Suprapubic skin (tissue), 4 donors: ENCODE measurements around the gene C8B. TPM values are rescaled to one million over a fixed set of nuclear protein-coding genes. Genes with fewer than 3 reads are reported as not detected.

ENCODE experiments used
- DNase-seq, 2 donors: peaks; one replicate each; pipeline ENCODE4 v3.0.0-alpha.2; 2019; ENCODE audit warnings: low spot score in 2 of 2
- H3K27ac ChIP-seq: fragments of 200-600 bp; sonication (generic); one replicate; pipeline ENCODE4 v1.5.1; 2019
- H3K27me3 ChIP-seq: fragments of 200-600 bp; sonication (generic); one replicate; pipeline ENCODE4 v1.5.1; 2019
- H3K36me3 ChIP-seq: fragments of 200-600 bp; sonication (generic); one replicate; pipeline ENCODE4 v1.5.1; 2019
- H3K4me1 ChIP-seq: fragments of 200-600 bp; sonication (generic); one replicate; pipeline ENCODE4 v1.5.1; 2019
- H3K4me3 ChIP-seq: fragments of 200-600 bp; sonication (generic); one replicate; pipeline ENCODE4 v1.5.1; 2019; ENCODE audit warnings: mild to moderate bottlenecking
- H3K9me3 ChIP-seq: fragments of 200-600 bp; sonication (generic); one replicate; pipeline ENCODE4 v1.5.1; 2019
- CTCF ChIP-seq, 2 donors: fragments of 200-600 bp in 1 of 2; fragments of 450-650 bp in 1 of 2; sonication (generic) in 1 of 2; IDR thresholded peaks; one replicate each; pipeline ENCODE4 v1.5.1; 2016 to 2019; ENCODE audit warnings: antibody characterized with exemption in 2 of 2, mild to moderate bottlenecking in 1 of 2, moderate library complexity in 1 of 2
- EP300 ChIP-seq: sonication (generic); formaldehyde crosslinking; IDR thresholded peaks from one replicate; pipeline ENCODE4 v1.6.1; 2017; ENCODE audit warnings: antibody characterized with exemption
- POLR2A ChIP-seq, 2 donors: fragments of 450-650 bp; IDR thresholded peaks; one replicate each; pipeline ENCODE4 v1.6.1; 2017; ENCODE audit warnings: antibody characterized with exemption in 2 of 2, mild to moderate bottlenecking in 2 of 2, moderate library complexity in 2 of 2
- POLR2AphosphoS5 ChIP-seq, 3 donors: sonication (generic); formaldehyde crosslinking; IDR thresholded peaks; one replicate each; pipeline ENCODE4 v1.6.1; 2017; ENCODE audit warnings: antibody characterized with exemption in 3 of 3
- WGBS: methylation state at CpG from one replicate; pipeline ENCODE4 v1.1.5; 2018; 5-methylcytosine and 5-hydroxymethylcytosine counted together
- total RNA-seq, 4 donors: library from RNA; depleted of rRNA; stranded (reverse); fragments of >200 nt; gene quantifications; one replicate each; pipeline ENCODE4 v1.1.0, GENCODE V29; 2016

The C8B gene
- total RNA-seq, 4 donors from 2014 or later: not detected

GRCh38 chr1:56948403-56949023, 17.3 kb downstream of the C8B start:
- TF ChIP-seq EP300 (no peak), POLR2A (IDR thresholded peaks at IDR 0.05) (no peak), CTCF (IDR thresholded peaks at IDR 0.05) (no peak), POLR2AphosphoS5 (IDR thresholded peaks at IDR 0.05) (no peak)
- 76% methylated on average over 1 of the region's 1 CpG for WGBS

GRCh38 chr1:56940039-56940438, 25.8 kb downstream of the C8B start:
- no peaks in the 10 kb centered on the region for H3K27me3 ChIP-seq

More at GRCh38 chr1:56948403-56949023, 17.3 kb downstream of the C8B start:
- no peaks in the 10 kb centered on the region for H3K9me3 ChIP-seq
- no peaks in the 10 kb centered on the region for H3K36me3 ChIP-seq
- no peak overlapping the region for H3K4me3 ChIP-seq
- no peaks in the 10 kb centered on the region for H3K4me1 ChIP-seq
- no peak for DNase-seq
- no peak overlapping the region for H3K27ac ChIP-seq
- H3K27me3 ChIP-seq: no peaks in the 10 kb centered on the region

GRCh38 chr1:56939209-56939608, 26.6 kb downstream of the C8B start:
- no peak for DNase-seq
- H3K36me3 ChIP-seq: no peaks in the 10 kb centered on the region
- TF ChIP-seq POLR2A (IDR thresholded peaks at IDR 0.05) (no peak), EP300 (no peak), POLR2AphosphoS5 (IDR thresholded peaks at IDR 0.05) (no peak), CTCF (IDR thresholded peaks at IDR 0.05) (no peak)
- H3K27me3 ChIP-seq: no peaks in the 10 kb centered on the region
- H3K9me3 ChIP-seq: no peaks in the 10 kb centered on the region
- 94% methylated on average over 2 of the region's 2 CpGs for WGBS
- no peak overlapping the region for H3K4me3 ChIP-seq
- H3K4me1 ChIP-seq: no peaks in the 10 kb centered on the region
- H3K27ac ChIP-seq: no peak overlapping the region

More at GRCh38 chr1:56940039-56940438, 25.8 kb downstream of the C8B start:
- 56% methylated on average over 1 of the region's 1 CpG for WGBS
- Histone ChIP-seq H3K4me1 (no peaks in the 10 kb centered on the region), H3K36me3 (no peaks in the 10 kb centered on the region), H3K27ac (no peak overlapping the region), H3K9me3 (no peaks in the 10 kb centered on the region), H3K4me3 (no peak overlapping the region)
- DNase-seq: no peak
- TF ChIP-seq POLR2AphosphoS5 (IDR thresholded peaks at IDR 0.05) (no peak), POLR2A (IDR thresholded peaks at IDR 0.05) (no peak), CTCF (IDR thresholded peaks at IDR 0.05) (no peak), EP300 (no peak)

GRCh38 chr1:56938646-56939045, 27.2 kb downstream of the C8B start:
- 95% methylated on average over 2 of the region's 2 CpGs for WGBS
- Histone ChIP-seq H3K4me1 (no peaks in the 10 kb centered on the region), H3K36me3 (no peaks in the 10 kb centered on the region), H3K9me3 (no peaks in the 10 kb centered on the region), H3K27ac (no peak overlapping the region), H3K4me3 (no peak overlapping the region), H3K27me3 (no peaks in the 10 kb centered on the region)
- TF ChIP-seq CTCF (IDR thresholded peaks at IDR 0.05) (no peak), POLR2AphosphoS5 (IDR thresholded peaks at IDR 0.05) (no peak), EP300 (no peak), POLR2A (IDR thresholded peaks at IDR 0.05) (no peak)
- DNase-seq: no peak

GRCh38 chr1:56934430-56935060, 31.3 kb downstream of the C8B start:
- Histone ChIP-seq H3K4me1 (no peaks in the 10 kb centered on the region), H3K4me3 (no peak overlapping the region), H3K27ac (no peak overlapping the region), H3K27me3 (no peaks in the 10 kb centered on the region), H3K9me3 (no peaks in the 10 kb centered on the region), H3K36me3 (no peaks in the 10 kb centered on the region)
- 33% methylated on average over 1 of the region's 1 CpG for WGBS
- TF ChIP-seq CTCF (IDR thresholded peaks at IDR 0.05) (no peak), POLR2A (IDR thresholded peaks at IDR 0.05) (no peak), POLR2AphosphoS5 (IDR thresholded peaks at IDR 0.05) (no peak), EP300 (no peak)
- DNase-seq: no peak
